ENCODE results near the gene PRR33. TPM values are rescaled to one million over a fixed set of nuclear protein-coding genes. Genes with fewer than 3 reads are reported as not detected.

PRR33 gene
- total RNA-seq, 4 donors from 2014 or later: not detected

- no peaks in the 10 kb centered on the region for H3K27me3 ChIP-seq
- peak overlapping the region in 2 of 4 donors; percentile 67 to 81 for H3K27ac ChIP-seq
- peaks cover 0 to 53% (median 5%) of the 10 kb centered on the region in 4 donors for H3K4me1 ChIP-seq
- no peak for DNase-seq (ENCODE audit: low spot score in 2 of 2)
- H3K9me3 ChIP-seq: no peaks in the 10 kb centered on the region
- no peak overlapping the region for H3K4me3 ChIP-seq
- TF ChIP-seq EP300 (IDR thresholded peaks at IDR 0.05) (no peak), CTCF (IDR thresholded peaks at IDR 0.05) (no peak), POLR2A (IDR thresholded peaks at IDR 0.05) (no peak)
- no peaks in the 10 kb centered on the region for H3K36me3 ChIP-seq
- WGBS, 2 donors: 88 to 91% methylated on average over 20 to 25 of the region's 25 CpGs
These were observed 28.6 kb upstream of the PRR33 start for GRCh38 chr11:1920128-1920908.

GRCh38 chr11:1919391-1920127 is 27.9 kb upstream of the PRR33 start, which contains the start of gene TNNT3:
Gene TNNT3 (plus strand): TSS chr11:1919703. CDS start chr11:1922875, 3,172 bp downstream.
- TF ChIP-seq POLR2A (IDR thresholded peaks at IDR 0.05) (no peak), EP300 (IDR thresholded peaks at IDR 0.05) (no peak), CTCF (IDR thresholded peaks at IDR 0.05) (no peak)
- 68 to 71% methylated on average over 24 to 31 of the region's 31 CpGs for WGBS, 2 donors
- Histone ChIP-seq H3K27me3 (no peaks in the 10 kb centered on the region), H3K9me3 (no peaks in the 10 kb centered on the region), H3K36me3 (no peaks in the 10 kb centered on the region), H3K27ac (no peak within 1 kb of the TSS), H3K4me3 (no peak within 1 kb of the TSS), H3K4me1 (peaks cover 0 to 52% (median 5%) of the 10 kb centered on the region in 4 donors)
- no peak for DNase-seq (ENCODE audit: low spot score in 2 of 2)

- no peaks in the 10 kb centered on the region for H3K27me3 ChIP-seq
- H3K27ac ChIP-seq: no peak overlapping the region
- H3K4me1 ChIP-seq: peaks cover 0 to 46% (median 5%) of the 10 kb centered on the region in 4 donors
- 75 to 85% methylated on average over 17 to 22 of the region's 29 CpGs for WGBS, 2 donors
- DNase-seq (ENCODE audit: low spot score in 2 of 2): no peak
- no peak overlapping the region for H3K4me3 ChIP-seq
- no peaks in the 10 kb centered on the region for H3K9me3 ChIP-seq
- TF ChIP-seq POLR2A (IDR thresholded peaks at IDR 0.05) (no peak), EP300 (IDR thresholded peaks at IDR 0.05) (no peak), CTCF (IDR thresholded peaks at IDR 0.05) (no peak)
- H3K36me3 ChIP-seq: no peaks in the 10 kb centered on the region
These were observed 27.0 kb upstream of the PRR33 start for GRCh38 chr11:1918436-1919315.

GRCh38 chr11:1917523-1918435 is 26.1 kb upstream of the PRR33 start:
- TF ChIP-seq EP300 (IDR thresholded peaks at IDR 0.05): no peak
- TF ChIP-seq POLR2A (IDR thresholded peaks at IDR 0.05): no peak
- TF ChIP-seq CTCF (IDR thresholded peaks at IDR 0.05): peak; percentile 28 to 66 (median 40)
- no peak for DNase-seq (ENCODE audit: low spot score in 2 of 2)
- H3K9me3 ChIP-seq: no peaks in the 10 kb centered on the region
- 70 to 71% methylated on average over 31 to 33 of the region's 34 CpGs for WGBS, 2 donors
- no peak overlapping the region for H3K4me3 ChIP-seq
- no peaks in the 10 kb centered on the region for H3K36me3 ChIP-seq
- H3K27me3 ChIP-seq: no peaks in the 10 kb centered on the region
- H3K27ac ChIP-seq: no peak overlapping the region
- H3K4me1 ChIP-seq: peaks cover 0 to 41% (median 5%) of the 10 kb centered on the region in 4 donors
